HG02571 (cell line): ENCODE measurements around the gene FUT6.
"Not testable (repeated sequence)": the region's sequence is repeated elsewhere in the genome, so short reads cannot be mapped to it uniquely, and the experiment has no call there.

Experiments
- ATAC-seq: cut with Tn5 transposase; IDR thresholded peaks from one replicate; pipeline ENCODE4 v1.9.1; 2021; ENCODE audit warnings: mild to moderate bottlenecking, moderate library complexity; ENCODE audit not compliant: unreplicated experiment

FUT6 gene

GRCh38 chr19:5857203-5858081 lies 17.9 kb upstream of the FUT6 start:
- no peak for ATAC-seq

GRCh38 chr19:5855151-5855550 lies 15.6 kb upstream of the FUT6 start:
- ATAC-seq: not testable (repeated sequence)

- ATAC-seq: not testable (repeated sequence)
Measured at GRCh38 chr19:5854121-5854520, 14.6 kb upstream of the FUT6 start.

DNA sequence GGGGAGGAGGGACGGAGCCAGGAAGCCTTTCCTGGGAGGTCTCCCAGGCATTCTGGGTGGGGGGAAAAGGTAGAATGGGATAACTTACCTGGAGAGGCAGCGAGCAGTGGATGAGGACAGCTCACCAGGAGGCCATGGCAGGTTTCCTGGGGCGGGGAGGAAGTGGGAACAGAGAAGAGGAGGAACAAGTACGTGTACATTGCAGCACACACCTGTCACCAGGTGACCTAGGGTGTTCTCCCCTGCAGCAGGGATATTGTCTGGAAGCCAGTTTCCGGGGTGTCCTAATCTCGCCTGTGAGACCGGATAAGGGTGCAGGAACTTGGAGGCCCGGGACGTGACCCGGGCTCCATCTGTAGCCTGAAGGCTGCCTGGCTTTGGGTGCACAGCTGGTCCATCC lies 11.8 kb upstream of the FUT6 start, which contains the start of gene FUT3:
Gene FUT3, minus strand, starts transcription at position 148 of the 400 bp plus-strand sequence.
- ATAC-seq: no peak

GRCh38 chr19:5850743-5851293 lies 11.3 kb upstream of the FUT6 start:
- no peak for ATAC-seq

- ATAC-seq: no peak
Measured at GRCh38 chr19:5850189-5850588, 10.7 kb upstream of the FUT6 start.

DNA sequence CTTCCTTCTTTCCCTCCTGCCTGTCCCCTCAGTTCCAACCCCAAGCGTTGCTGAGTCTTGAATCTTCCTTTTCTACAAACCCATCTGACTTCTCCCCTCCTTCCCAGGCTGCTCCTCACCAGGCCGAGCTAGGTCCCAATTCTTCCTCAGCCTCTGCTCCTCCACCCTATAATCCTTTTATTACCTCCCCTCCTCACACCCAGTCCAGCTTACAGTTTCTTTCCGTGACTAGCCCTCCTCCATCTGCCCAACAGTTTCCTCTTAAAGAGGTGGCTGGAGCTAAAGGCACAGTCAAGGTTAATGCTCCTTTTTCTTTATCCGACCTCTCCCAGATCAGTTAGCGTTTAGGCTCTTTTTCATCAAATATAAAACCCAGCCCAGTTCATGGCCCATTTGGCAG lies 9.1 kb upstream of the FUT6 start:
- not testable (repeated sequence) for ATAC-seq

- ATAC-seq: not testable (repeated sequence)
Measured at GRCh38 chr19:5847846-5848245, 8.3 kb upstream of the FUT6 start.

- no peak for ATAC-seq
Measured at GRCh38 chr19:5844456-5845433, 5.2 kb upstream of the FUT6 start.

GRCh38 chr19:5843295-5843927 lies 3.9 kb upstream of the FUT6 start:
- ATAC-seq: no peak

DNA sequence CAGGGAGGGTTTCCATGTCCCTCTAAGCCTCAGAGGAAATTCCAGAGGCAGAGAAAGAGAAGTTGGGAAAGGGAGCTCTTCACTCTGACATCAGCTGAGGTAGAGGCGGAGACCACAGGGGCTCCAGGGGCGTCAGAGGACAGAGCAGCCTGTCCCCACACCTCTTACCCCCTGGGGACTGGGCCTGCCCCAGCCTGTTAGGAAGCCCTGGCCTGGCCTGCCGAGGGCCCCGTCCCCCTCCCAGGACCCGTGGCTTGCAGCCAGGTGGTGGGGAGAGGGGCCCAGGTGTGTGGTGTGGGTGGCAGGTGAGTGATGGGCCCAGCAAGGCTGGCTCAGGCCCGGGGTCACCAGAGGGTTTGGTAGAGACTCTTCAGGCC lies 2.2 kb upstream of the FUT6 start:
- ATAC-seq: not testable (repeated sequence)

DNA sequence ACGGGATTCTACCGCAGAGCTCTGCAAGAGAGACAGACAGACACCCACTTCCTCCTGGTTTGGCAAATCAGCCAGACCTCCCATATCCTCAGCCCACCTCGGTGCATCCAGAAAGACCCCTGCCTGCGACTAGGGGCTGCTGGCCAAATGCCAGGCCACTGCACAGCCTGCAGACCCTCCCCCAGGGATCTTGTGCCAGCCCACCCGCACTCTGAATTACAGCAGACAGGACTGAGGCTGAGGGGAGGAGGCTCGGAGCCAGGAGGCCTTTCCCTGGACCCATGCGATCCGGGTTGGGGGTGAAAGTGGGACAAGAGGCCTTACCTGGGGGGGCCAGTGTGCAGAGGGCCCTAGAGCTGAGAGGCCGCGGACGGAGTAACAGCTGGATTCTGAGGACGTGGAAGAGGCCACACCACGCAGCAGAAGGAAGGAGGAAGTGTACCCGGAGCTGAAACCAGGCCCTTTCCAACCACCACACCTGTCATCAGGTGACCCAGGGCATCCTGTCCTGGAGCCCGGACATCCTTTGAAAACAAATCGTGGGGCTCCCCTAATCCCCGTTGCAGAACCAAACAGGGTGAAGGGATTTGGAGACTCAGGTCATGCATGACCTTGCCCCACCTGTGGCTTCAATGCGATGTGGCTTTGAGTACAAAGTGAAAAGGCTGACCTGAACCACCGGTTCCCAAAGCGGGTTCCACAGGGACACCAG lies 993 bp downstream of the FUT6 start:
- ATAC-seq: no peak

DNA sequence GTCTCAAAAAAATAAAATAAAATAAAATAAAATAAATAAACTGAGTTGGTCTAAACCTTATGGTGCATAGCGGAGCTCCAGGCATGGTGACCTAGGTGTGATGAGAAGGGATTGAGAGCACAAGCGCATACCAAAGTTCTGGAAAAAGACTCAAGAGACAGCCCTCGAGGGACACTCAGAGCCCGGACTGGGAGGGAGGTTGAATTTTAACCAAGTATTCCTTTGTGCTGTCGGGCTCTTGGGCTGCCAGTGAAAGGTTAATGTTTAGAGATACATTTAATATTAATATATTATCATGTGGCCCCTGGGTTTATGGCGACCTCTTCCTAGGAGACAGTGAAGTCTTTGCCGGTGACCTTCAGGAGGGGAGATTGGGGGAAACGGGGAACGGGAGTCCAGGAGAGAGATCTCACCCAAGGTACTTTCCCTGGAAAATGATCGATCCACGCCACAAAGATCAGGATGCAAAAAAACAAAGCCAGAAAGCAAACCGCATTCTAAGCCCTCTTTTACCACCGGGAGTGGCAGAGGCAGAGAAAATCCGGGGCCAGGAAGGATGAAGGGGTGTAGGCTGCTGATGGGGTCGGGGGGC lies 1.6 kb downstream of the FUT6 start:
- ATAC-seq: no peak

GRCh38 chr19:5832527-5833216 lies 6.8 kb downstream of the FUT6 start:
- ATAC-seq: no peak

DNA sequence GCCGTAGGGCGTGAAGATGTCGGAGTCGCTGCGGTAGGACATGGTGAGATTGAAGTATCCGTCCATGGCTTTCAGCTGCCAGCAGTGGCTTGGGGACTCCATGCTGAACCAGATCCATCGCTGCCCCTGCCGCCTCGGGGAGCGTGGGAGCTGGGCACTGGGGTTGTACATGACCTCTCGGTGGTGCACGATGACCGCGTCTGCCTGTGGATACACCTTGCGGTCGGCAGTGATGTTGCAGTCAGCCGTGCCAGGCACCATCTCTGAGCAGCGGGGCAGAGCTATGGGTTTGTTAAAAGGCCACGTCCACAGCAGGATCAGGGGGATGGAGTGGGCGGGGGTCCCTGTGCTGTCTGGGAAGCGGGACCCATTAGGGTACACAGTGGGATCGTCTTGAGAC lies 7.4 kb downstream of the FUT6 start:
- ATAC-seq: no peak

DNA sequence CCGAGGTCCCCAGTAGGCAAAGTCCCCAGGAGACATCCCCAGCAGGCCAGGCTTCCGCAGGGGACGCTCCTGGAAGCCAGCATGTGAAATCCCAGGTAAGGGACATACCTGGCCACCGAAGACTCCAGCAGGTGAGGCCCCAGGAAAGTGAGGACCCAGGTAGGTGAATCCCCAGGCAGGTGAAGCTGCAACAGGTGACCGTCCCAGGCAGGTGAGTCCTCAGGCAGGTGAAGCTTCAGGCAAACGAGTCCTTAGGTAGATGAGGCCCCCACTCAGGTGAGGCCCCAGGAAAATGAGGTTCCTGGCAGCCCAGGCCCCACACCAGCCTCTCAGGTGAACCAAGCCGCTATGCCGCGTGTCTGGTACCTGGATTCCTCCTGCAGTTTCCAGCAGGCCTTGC lies 8.3 kb downstream of the FUT6 start:
- no peak for ATAC-seq

- ATAC-seq: no peak
Measured at GRCh38 chr19:5829567-5830310, 9.8 kb downstream of the FUT6 start.
